K562 (cell line): ENCODE results near the gene C11orf65. TPM values are rescaled to one million over a fixed set of nuclear protein-coding genes. Genes with fewer than 3 reads are reported as not detected.

ENCODE experiments used
- AFF1 ChIP-seq, 2 experiments: fragments of 450-650 bp; IDR thresholded peaks; 2 replicates each; pipeline ENCODE4 v1.6.1; 2018; ENCODE audit warnings: mild to moderate bottlenecking in 2 of 2, low read depth in 1 of 2; ENCODE audit not compliant: partially characterized antibody in 2 of 2
- BRF1 ChIP-seq: IDR thresholded peaks from 3 replicates; pipeline ENCODE4 v1.6.1; 2011; ENCODE audit warnings: borderline replicate concordance, mild to moderate bottlenecking; ENCODE audit not compliant: insufficient read length; ENCODE audit errors: extremely low read depth
- COPS2 ChIP-seq: fragments of 450-650 bp; conservative IDR thresholded peaks from 2 replicates; pipeline ENCODE4 v1.6.1; 2016; ENCODE audit warnings: mild to moderate bottlenecking, moderate library complexity
- DNMT1 ChIP-seq: fragments of 450-650 bp; IDR thresholded peaks from 2 replicates; pipeline ENCODE4 v1.6.1; 2016; ENCODE audit warnings: antibody characterized with exemption, mild to moderate bottlenecking
- ESRRB ChIP-seq: fragments of 250-450 bp; sonication (Bioruptor Pico); IDR thresholded peaks from 2 replicates; pipeline ENCODE4 v1.5.0; 2020; ENCODE audit warnings: mild to moderate bottlenecking, moderate library complexity, borderline replicate concordance
- ETS2 ChIP-seq: IDR thresholded peaks from 2 replicates; pipeline ENCODE4 v1.6.1; 2016; ENCODE audit warnings: borderline replicate concordance, missing genetic modification characterization, mild to moderate bottlenecking, moderate library complexity, missing compliant biosample characterization; ENCODE audit not compliant: poor library complexity, severe bottlenecking
- FOXK2 ChIP-seq, 2 experiments: fragments of 450-650 bp; IDR thresholded peaks in 1 of 2; conservative IDR thresholded peaks in 1 of 2; 2 replicates each; pipeline ENCODE4 v1.6.1; 2016; ENCODE audit warnings: low read depth in 2 of 2, mild to moderate bottlenecking in 1 of 2
- GTF2E2 ChIP-seq: fragments of 200-800 bp; sonication (Bioruptor generic); IDR thresholded peaks from 2 replicates; pipeline ENCODE4 v1.6.1; 2016; ENCODE audit warnings: missing genetic modification characterization, missing compliant biosample characterization
- IRF2 ChIP-seq: sonication (generic); formaldehyde crosslinking; IDR thresholded peaks from 2 replicates; pipeline ENCODE4 v1.8.1; 2022; ENCODE audit warnings: mild to moderate bottlenecking, missing genetic modification reagents
- JUNB ChIP-seq: fragments of 450-650 bp; formaldehyde crosslinking; conservative IDR thresholded peaks from 2 replicates; pipeline ENCODE4 v1.4.0; 2020; ENCODE audit warnings: mild to moderate bottlenecking
- NCOR1 ChIP-seq: fragments of 450-650 bp; IDR thresholded peaks from 2 replicates; pipeline ENCODE4 v1.6.1; 2016; ENCODE audit warnings: mild to moderate bottlenecking, moderate library complexity
- NFE2 ChIP-seq: IDR thresholded peaks from 2 replicates; pipeline ENCODE4 v1.6.1; 2014; ENCODE audit warnings: antibody characterized with exemption, low read depth
- SETDB1 ChIP-seq: IDR thresholded peaks from one replicate; pipeline ENCODE4 v1.6.1; 2012; ENCODE audit warnings: low read length, control low read depth, inconsistent platforms
- SPI1 ChIP-seq: IDR thresholded peaks from 2 replicates; pipeline ENCODE4 v1.6.1; 2011; ENCODE audit warnings: low read depth, low read length, control low read depth, borderline replicate concordance
- TCF3 ChIP-seq: sonication (generic); formaldehyde crosslinking; IDR thresholded peaks from 2 replicates; pipeline ENCODE4 v1.4.0; 2020; ENCODE audit warnings: mild to moderate bottlenecking, missing genetic modification reagents
- TFAM ChIP-seq: fragments of 250-450 bp; sonication (Bioruptor Pico); conservative IDR thresholded peaks from 2 replicates; pipeline ENCODE4 v1.5.0; 2021; ENCODE audit warnings: mild to moderate bottlenecking, moderate library complexity
- U2AF2 ChIP-seq: fragments of 200-400 bp; formaldehyde crosslinking; optimal IDR thresholded peaks from 2 replicates; pipeline ENCODE3; 2017; ENCODE audit warnings: low read depth, mild to moderate bottlenecking, low read length
- ZFX ChIP-seq: sonication (generic); formaldehyde crosslinking; IDR thresholded peaks from 2 replicates; pipeline ENCODE4 v1.8.0; 2022; ENCODE audit warnings: mild to moderate bottlenecking, missing genetic modification reagents, moderate library complexity
- polyA plus RNA-seq, 8 experiments: library from polyadenylated mRNA; depleted of rRNA in 4 of 8; stranded (reverse) in 5 of 8; unstranded in 3 of 8; fragments of >200 nt; fragmentation: Nextera tagmentation in 2 of 8; fragmentation: Illumina TruSeq in 1 of 8; extraction: Ambion mirVana in 2 of 8; extraction: Trizol in 1 of 8; gene quantifications; 2 replicates each; pipeline versions ENCODE4 v1.2.1 to v1.2.3, GENCODE V29; 2011 to 2014; ENCODE audit warnings: inconsistent platforms in 1 of 8, missing spikeins in 1 of 8
- total RNA-seq, 7 experiments: library from RNA; depleted of rRNA in 6 of 7; stranded (reverse); fragments of >200 nt in 6 of 7; fragmentation: Illumina TruSeq in 2 of 7; extraction: Trizol in 2 of 7; gene quantifications; 2 replicates each; pipeline versions ENCODE4 v1.2.1 to v1.2.3, GENCODE V29; 2011 to 2021; ENCODE audit warnings: low replicate concordance in 1 of 7
- TF ChIP-seq, protein P1 (sequence below): fragments of 250-450 bp; sonication (Bioruptor Pico); IDR thresholded peaks from 2 replicates; pipeline ENCODE4 v1.4.0; 2020; ENCODE audit warnings: mild to moderate bottlenecking, moderate library complexity
- TF ChIP-seq, protein P2 (sequence below): fragments of 450-650 bp; conservative IDR thresholded peaks from 2 replicates; pipeline ENCODE4 v1.6.1; 2016; ENCODE audit warnings: missing genetic modification characterization, low read depth, mild to moderate bottlenecking, control low read depth, missing compliant biosample characterization
- TF ChIP-seq, protein P3 (sequence below): sonication (generic); formaldehyde crosslinking; IDR thresholded peaks from 2 replicates; pipeline ENCODE4 v1.8.0; 2022; ENCODE audit warnings: missing genetic modification reagents, mild to moderate bottlenecking, moderate library complexity, borderline replicate concordance

The C11orf65 gene
- total and polyA plus RNA-seq, 9 of the 15 experiments (the other 6 are each of a cell fraction or from before 2014, with no cell fraction given) = 1.0 to 2.1 (median 1.2) TPM

DNA sequence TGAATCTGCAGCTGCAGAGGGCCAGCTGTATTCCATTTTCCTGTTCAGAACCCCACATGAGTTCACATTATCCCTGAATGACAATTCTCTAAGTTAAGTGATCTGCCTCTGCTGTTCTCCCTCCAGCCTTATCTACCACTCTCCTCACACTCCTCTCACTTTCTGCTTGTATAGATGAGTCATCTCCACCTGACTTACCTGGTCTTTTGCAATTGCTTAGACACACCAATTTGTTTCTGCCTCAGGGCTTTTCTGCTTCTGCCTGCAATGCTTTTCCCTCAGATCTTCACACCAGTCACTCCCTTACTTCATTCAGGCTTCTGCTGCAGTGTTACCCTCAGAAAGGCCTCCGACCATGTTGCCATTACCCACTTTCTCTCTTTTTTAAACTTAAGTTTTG is 126.4 kb downstream of the C11orf65 start (continued):
- TF ChIP-seq ZFX (CRISPR knock-in tag) (no peak), NCOR1 (no peak), ETS2 (tag) (no peak), TCF3 (CRISPR knock-in tag) (peak; percentile 31; the same call in 1 of the 2 replicates), NFE2 (peak; percentile 25; the same call in 1 of the 2 replicates), SPI1 (no peak), JUNB (CRISPR knock-in tag) (no peak), ESRRB (no peak), GTF2E2 (no peak), DNMT1 (no peak), AFF1 (IDR thresholded peaks at IDR 0.05; ENCODE audit: low read depth in 1 of 2, partially characterized antibody in 2 of 2) (no peak), COPS2 (no peak), BRF1 (no peak), U2AF2 (no peak), IRF2 (CRISPR knock-in tag) (no peak), TFAM (no peak), SETDB1 (no peak), FOXK2 (conservative IDR thresholded peaks at IDR 0.05 in 1 of 2, IDR thresholded peaks at IDR 0.05 in 1 of 2; ENCODE audit: low read depth in 2 of 2) (peak in 1 of 2 experiments; percentile 37; a peak in 1 of 4 replicates)
- TF ChIP-seq, protein P1, sequence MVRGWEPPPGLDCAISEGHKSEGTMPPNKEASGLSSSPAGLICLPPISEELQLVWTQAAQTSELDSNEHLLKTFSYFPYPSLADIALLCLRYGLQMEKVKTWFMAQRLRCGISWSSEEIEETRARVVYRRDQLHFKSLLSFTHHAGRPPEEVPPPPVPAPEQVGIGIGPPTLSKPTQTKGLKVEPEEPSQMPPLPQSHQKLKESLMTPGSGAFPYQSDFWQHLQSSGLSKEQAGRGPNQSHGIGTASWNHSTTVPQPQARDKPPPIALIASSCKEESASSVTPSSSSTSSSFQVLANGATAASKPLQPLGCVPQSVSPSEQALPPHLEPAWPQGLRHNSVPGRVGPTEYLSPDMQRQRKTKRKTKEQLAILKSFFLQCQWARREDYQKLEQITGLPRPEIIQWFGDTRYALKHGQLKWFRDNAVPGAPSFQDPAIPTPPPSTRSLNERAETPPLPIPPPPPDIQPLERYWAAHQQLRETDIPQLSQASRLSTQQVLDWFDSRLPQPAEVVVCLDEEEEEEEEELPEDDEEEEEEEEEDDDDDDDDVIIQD = no peak
- TF ChIP-seq, protein P2, sequence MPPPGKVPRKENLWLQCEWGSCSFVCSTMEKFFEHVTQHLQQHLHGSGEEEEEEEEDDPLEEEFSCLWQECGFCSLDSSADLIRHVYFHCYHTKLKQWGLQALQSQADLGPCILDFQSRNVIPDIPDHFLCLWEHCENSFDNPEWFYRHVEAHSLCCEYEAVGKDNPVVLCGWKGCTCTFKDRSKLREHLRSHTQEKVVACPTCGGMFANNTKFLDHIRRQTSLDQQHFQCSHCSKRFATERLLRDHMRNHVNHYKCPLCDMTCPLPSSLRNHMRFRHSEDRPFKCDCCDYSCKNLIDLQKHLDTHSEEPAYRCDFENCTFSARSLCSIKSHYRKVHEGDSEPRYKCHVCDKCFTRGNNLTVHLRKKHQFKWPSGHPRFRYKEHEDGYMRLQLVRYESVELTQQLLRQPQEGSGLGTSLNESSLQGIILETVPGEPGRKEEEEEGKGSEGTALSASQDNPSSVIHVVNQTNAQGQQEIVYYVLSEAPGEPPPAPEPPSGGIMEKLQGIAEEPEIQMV (tag) = no peak
- TF ChIP-seq, protein P3, sequence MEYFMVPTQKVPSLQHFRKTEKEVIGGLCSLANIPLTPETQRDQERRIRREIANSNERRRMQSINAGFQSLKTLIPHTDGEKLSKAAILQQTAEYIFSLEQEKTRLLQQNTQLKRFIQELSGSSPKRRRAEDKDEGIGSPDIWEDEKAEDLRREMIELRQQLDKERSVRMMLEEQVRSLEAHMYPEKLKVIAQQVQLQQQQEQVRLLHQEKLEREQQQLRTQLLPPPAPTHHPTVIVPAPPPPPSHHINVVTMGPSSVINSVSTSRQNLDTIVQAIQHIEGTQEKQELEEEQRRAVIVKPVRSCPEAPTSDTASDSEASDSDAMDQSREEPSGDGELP (CRISPR knock-in tag) = no peak
